Measurements from ENCODE around the gene PRR30.

GRCh38 chr2:27186613-27187345, 47.6 kb upstream of the PRR30 start:
- no peak for TF ChIP-seq CTCF (IDR thresholded peaks at IDR 0.05)
- TF ChIP-seq POLR2AphosphoS5 (IDR thresholded peaks at IDR 0.05), result no peak
